K562 (cell line): ENCODE data around the gene ST14. TPM values are rescaled to one million over a fixed set of nuclear protein-coding genes. Genes with fewer than 3 reads are reported as not detected.

Experiments
- ATAC-seq: fragments of 200-7000 bp; cut with Tn5 transposase; 3 replicates; pipeline ENCODE4 v1.9.1; 2020; ENCODE audit warnings: moderate library complexity
- BruUV-seq: library from RNA; stranded (reverse); fragments of 400-500 nt; replicated peaks from 2 replicates; lab custom pipeline; 2021; lab: Mats Ljungman, UMichigan
- CTCF ChIA-PET: fragments of 300-600 bp; formaldehyde crosslinking; extraction: SDS; loops from one replicate; lab custom pipeline; 2021; ENCODE audit warnings: low intra/inter-chr PET ratio; lab: Yijun Ruan, JAX
- POLR2A ChIA-PET: fragments of 300-600, 350-650 bp; sonication (Branson Sonifier 250); formaldehyde crosslinking; extraction: SDS; loops from one replicate; lab custom pipeline; 2021; ENCODE audit warnings: antibody characterized with exemption, inconsistent platforms; lab: Yijun Ruan, JAX
- DNase-seq, 4 experiments: peaks; one replicate each; pipeline versions ENCODE4 v3.0.0 to v3.0.0-alpha.2; 2011 to 2018; ENCODE audit warnings: low spot score in 3 of 4, mixed read lengths in 3 of 4; ENCODE audit errors: extremely low read depth in 1 of 4
- FAIRE-seq: peaks from 2 replicates; lab custom pipeline; 2011; peaks lifted over from hg19 to GRCh38; lab: Jason Lieb, UNC
- H2AFZ ChIP-seq: 2 replicates; pipeline ENCODE4 v1.6.0; 2011; ENCODE audit warnings: low read depth, low read length, control low read depth, inconsistent platforms
- H3K27ac ChIP-seq: fragments of 200-600 bp; 3 replicates; pipeline ENCODE4 v1.8.0; 2011; ENCODE audit warnings: low read depth, mild to moderate bottlenecking, control low read depth, inconsistent platforms, low read length, moderate library complexity, mixed read lengths; ENCODE audit errors: extremely low read depth
- H3K27me3 ChIP-seq, 2 experiments: fragments of 300-600 bp in 1 of 2; 2 replicates in 1 of 2; 3 replicates in 1 of 2; pipeline versions ENCODE4 v1.6.0 to v1.8.0; 2011; ENCODE audit warnings: inconsistent platforms in 2 of 2, low read length in 2 of 2, mild to moderate bottlenecking in 1 of 2, mixed read lengths in 1 of 2, moderate library complexity in 1 of 2; ENCODE audit not compliant: control insufficient read depth in 2 of 2, insufficient read depth in 2 of 2
- H3K36me3 ChIP-seq: fragments of 300-600 bp; 3 replicates; pipeline ENCODE4 v1.8.0; 2011; ENCODE audit warnings: mild to moderate bottlenecking, low read length, inconsistent platforms; ENCODE audit not compliant: control insufficient read depth, insufficient read depth
- H3K4me1 ChIP-seq, 2 experiments: fragments of 200-600 bp in 1 of 2; replicated peaks in 1 of 2; 2 replicates in 1 of 2; 3 replicates in 1 of 2; pipeline versions ENCODE4 v1.5.1 to v1.8.0; 2011; ENCODE audit warnings: inconsistent platforms in 2 of 2, low read length in 2 of 2, mild to moderate bottlenecking in 1 of 2, mixed read lengths in 1 of 2, moderate library complexity in 1 of 2; ENCODE audit not compliant: control insufficient read depth in 2 of 2, insufficient read depth in 2 of 2
- H3K4me2 ChIP-seq: 2 replicates; pipeline ENCODE4 v1.6.1; 2011; ENCODE audit warnings: low read length, control low read depth, inconsistent platforms, mixed read lengths; ENCODE audit not compliant: insufficient read depth
- H3K4me3 ChIP-seq: fragments of 200-600 bp; sonication (generic), shearing (Covaris generic); 2 replicates; pipeline ENCODE4 v1.5.1; 2016; ENCODE audit warnings: control low read depth, inconsistent platforms
- H3K79me2 ChIP-seq: fragments of 200-600 bp; 3 replicates; pipeline ENCODE4 v1.8.0; 2011; ENCODE audit warnings: low read length, inconsistent platforms; ENCODE audit not compliant: control insufficient read depth, insufficient read depth
- H3K9ac ChIP-seq, 2 experiments: 2 replicates each; pipeline versions ENCODE4 v1.6.0 to v1.6.1; 2011; ENCODE audit warnings: low read depth in 2 of 2, low read length in 2 of 2, control low read depth in 1 of 2, inconsistent platforms in 1 of 2, mild to moderate bottlenecking in 1 of 2, mixed read lengths in 1 of 2; ENCODE audit not compliant: insufficient read depth in 1 of 2
- H3K9me1 ChIP-seq: one replicate; pipeline ENCODE4 v1.6.0; 2011; ENCODE audit warnings: inconsistent platforms, mild to moderate bottlenecking, low read length, moderate library complexity; ENCODE audit not compliant: control insufficient read depth, insufficient read depth
- H3K9me3 ChIP-seq: replicated peaks from 2 replicates; pipeline ENCODE4 v1.5.1; 2011; ENCODE audit warnings: low read depth, low read length, inconsistent platforms; ENCODE audit not compliant: control insufficient read depth, insufficient read depth
- H4K20me1 ChIP-seq: replicated peaks from 2 replicates; pipeline ENCODE4 v1.6.1; 2011; ENCODE audit warnings: low read length, inconsistent platforms, mixed read lengths; ENCODE audit not compliant: control insufficient read depth, insufficient read depth
- HCFC1 ChIP-seq: IDR thresholded peaks from 2 replicates; pipeline ENCODE4 v1.6.1; 2012; ENCODE audit warnings: low read depth, low read length, improper control_type of control experiment
- HDAC1 ChIP-seq, 2 experiments: fragments of 450-650 bp; IDR thresholded peaks; 2 replicates each; pipeline ENCODE4 v1.6.1; 2016 to 2017; ENCODE audit warnings: inconsistent platforms in 1 of 2, mild to moderate bottlenecking in 1 of 2, moderate library complexity in 1 of 2
- HEY1 ChIP-seq: fragments of 250-450 bp; sonication (Bioruptor Pico); IDR thresholded peaks from 2 replicates; pipeline ENCODE4 v1.5.0; 2020; ENCODE audit warnings: mild to moderate bottlenecking, moderate library complexity, borderline replicate concordance
- NFATC3 ChIP-seq: fragments of 450-650 bp; IDR thresholded peaks from 2 replicates; pipeline ENCODE4 v1.6.1; 2017; ENCODE audit warnings: mild to moderate bottlenecking
- NR1H2 ChIP-seq: sonication (generic); formaldehyde crosslinking; IDR thresholded peaks from 2 replicates; pipeline ENCODE4 v1.4.0; 2020; ENCODE audit warnings: mild to moderate bottlenecking, missing genetic modification reagents
- THRAP3 ChIP-seq: fragments of 450-650 bp; IDR thresholded peaks from 2 replicates; pipeline ENCODE4 v1.6.1; 2016; ENCODE audit warnings: mild to moderate bottlenecking, inconsistent platforms, borderline replicate concordance
- WHSC1 ChIP-seq: IDR thresholded peaks from one replicate; pipeline ENCODE4 v1.6.1; 2012; ENCODE audit warnings: low read length, control low read depth, inconsistent platforms
- ZC3H8 ChIP-seq: fragments of 450-650 bp; IDR thresholded peaks from 2 replicates; pipeline ENCODE4 v1.6.1; 2017
- ZNF436 ChIP-seq: fragments of 250-450, 450-650 bp; sonication (Bioruptor Pico); formaldehyde crosslinking; IDR thresholded peaks from 2 replicates; pipeline ENCODE4 v1.7.0; 2020; ENCODE audit warnings: mild to moderate bottlenecking
- ZNF707 ChIP-seq: fragments of 250-450 bp; sonication (Bioruptor Pico); conservative IDR thresholded peaks from 2 replicates; pipeline ENCODE4 v1.8.0; 2022; ENCODE audit warnings: inconsistent platforms, mild to moderate bottlenecking, moderate library complexity
- WGBS: fragments of 100-300 bp; shearing (Covaris generic); methylation state at CpG from one replicate; pipeline ENCODE4 v1.1.6; 2016; ENCODE audit warnings: low coverage, mixed read lengths; ENCODE audit not compliant: insufficient coverage; ENCODE audit errors: missing lambda C conversion rate; 5-methylcytosine and 5-hydroxymethylcytosine counted together
- in situ Hi-C: fragments of 300-500 bp; cut with MboI; formaldehyde crosslinking; loops from 4 replicates; pipeline ENCODE4 v1.15.0; 2018; ENCODE audit warnings: inconsistent platforms, mixed read lengths
- intact Hi-C: fragments of 100-400 bp; cut with micrococcal nuclease; formaldehyde crosslinking; loops from 2 replicates; pipeline ENCODE4 v1.14.2; 2022
- polyA plus RNA-seq, 8 experiments: library from polyadenylated mRNA; depleted of rRNA in 4 of 8; stranded (reverse) in 5 of 8; unstranded in 3 of 8; fragments of >200 nt; fragmentation: Nextera tagmentation in 2 of 8; fragmentation: Illumina TruSeq in 1 of 8; extraction: Ambion mirVana in 2 of 8; extraction: Trizol in 1 of 8; gene quantifications; 2 replicates each; pipeline versions ENCODE4 v1.2.1 to v1.2.3, GENCODE V29; 2011 to 2014; ENCODE audit warnings: inconsistent platforms in 1 of 8, missing spikeins in 1 of 8
- total RNA-seq, 7 experiments: library from RNA; depleted of rRNA in 6 of 7; stranded (reverse); fragments of >200 nt in 6 of 7; fragmentation: Illumina TruSeq in 2 of 7; extraction: Trizol in 2 of 7; gene quantifications; 2 replicates each; pipeline versions ENCODE4 v1.2.1 to v1.2.3, GENCODE V29; 2011 to 2021; ENCODE audit warnings: low replicate concordance in 1 of 7
- TF ChIP-seq, protein P1 (sequence below), 2 experiments: IDR thresholded peaks; 2 replicates each; pipeline ENCODE4 v1.6.1; 2012; ENCODE audit warnings: improper control_type of control experiment in 2 of 2, low read depth in 2 of 2, low read length in 2 of 2, borderline replicate concordance in 1 of 2
- TF ChIP-seq, protein P2 (sequence below), 2 experiments: fragments of 450-650 bp; formaldehyde crosslinking in 1 of 2; IDR thresholded peaks; 2 replicates each; pipeline versions ENCODE4 v1.4.0 to v1.6.1; 2014 to 2020; ENCODE audit warnings: mild to moderate bottlenecking in 2 of 2, borderline replicate concordance in 1 of 2, low read depth in 1 of 2

The ST14 gene
- total and polyA plus RNA-seq, 9 of the 15 experiments (the other 6 are each of a cell fraction or from before 2014, with no cell fraction given): 0.08 to 0.20 TPM; not detected in 7

DNA sequence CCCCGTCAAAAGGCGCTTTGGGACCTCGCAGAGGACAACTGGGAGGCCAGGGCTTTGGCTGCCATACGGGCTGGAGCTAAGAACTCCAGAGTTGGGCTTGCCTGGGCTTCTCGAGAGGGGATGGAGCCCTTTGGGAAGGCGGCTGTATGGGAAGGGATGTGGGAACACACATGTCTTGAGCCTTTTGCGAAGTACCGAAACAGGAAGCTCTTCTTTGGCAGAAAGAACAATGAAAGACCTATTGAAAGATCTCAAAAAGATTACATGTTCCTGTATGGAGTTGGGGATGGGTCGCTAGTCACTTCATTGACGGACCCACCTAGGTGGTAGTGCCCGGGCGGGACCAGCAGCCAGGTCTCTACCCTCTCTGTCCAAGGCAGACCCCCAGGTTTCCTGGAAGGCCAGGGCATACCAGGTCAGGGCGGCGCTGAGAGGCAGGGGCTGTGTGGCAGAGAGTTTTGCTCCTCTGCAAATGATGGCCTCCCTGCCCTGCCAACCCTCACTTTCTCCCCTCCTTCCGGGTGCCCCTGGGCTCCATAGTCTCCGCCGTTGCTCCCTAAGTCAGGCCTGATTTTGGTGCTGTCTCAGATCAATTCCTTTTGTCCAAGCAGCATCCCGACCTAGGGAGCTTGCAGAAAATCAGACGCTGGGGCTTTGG is 1.0 kb downstream of the ST14 start:
- Histone ChIP-seq H3K36me3 (no peaks in the 10 kb centered on the region), H3K4me1 (peaks cover 9 to 12% of the 10 kb centered on the region in 2 experiments; a peak in 2 of 5 replicates), H3K4me3 (no peak overlapping the region), H3K9ac (no peak overlapping the region), H3K27me3 (peaks cover 52 to 66% of the 10 kb centered on the region in 2 experiments), H3K27ac (no peak overlapping the region), H3K9me1 (no peaks in the 10 kb centered on the region), H3K9me3 (no peaks in the 10 kb centered on the region), H2AFZ (no peak overlapping the region), H3K4me2 (no peak overlapping the region), H4K20me1 (peaks cover 3% of the 10 kb centered on the region; the same call in 1 of the 2 replicates), H3K79me2 (no peaks in the 10 kb centered on the region)
- FAIRE-seq: no peak
- intact Hi-C loops (no loop called here), in situ Hi-C loops (no loop called here)
- CTCF ChIA-PET: no interaction called here
- DNase-seq: no peak
- POLR2A ChIA-PET: interaction anchor here (0.6 to 1.2 kb wide), 3 partner anchors 10 to 437 kb away, joined by 3 to 5 read pairs (median 3); no protein-coding TSS in a partner anchor
- 4% methylated on average over 18 of the region's 19 CpGs for WGBS
- no TSS peak for BruUV-seq
- no peak for ATAC-seq
- TF ChIP-seq THRAP3 (no peak), HDAC1 (IDR thresholded peaks at IDR 0.05) (no peak), ZNF707 (CRISPR knock-in tag) (no peak), NR1H2 (CRISPR knock-in tag) (no peak), NFATC3 (no peak), WHSC1 (no peak), ZC3H8 (no peak), ZNF436 (no peak), HCFC1 (no peak), HEY1 (CRISPR knock-in tag) (no peak)
- TF ChIP-seq, protein P1, sequence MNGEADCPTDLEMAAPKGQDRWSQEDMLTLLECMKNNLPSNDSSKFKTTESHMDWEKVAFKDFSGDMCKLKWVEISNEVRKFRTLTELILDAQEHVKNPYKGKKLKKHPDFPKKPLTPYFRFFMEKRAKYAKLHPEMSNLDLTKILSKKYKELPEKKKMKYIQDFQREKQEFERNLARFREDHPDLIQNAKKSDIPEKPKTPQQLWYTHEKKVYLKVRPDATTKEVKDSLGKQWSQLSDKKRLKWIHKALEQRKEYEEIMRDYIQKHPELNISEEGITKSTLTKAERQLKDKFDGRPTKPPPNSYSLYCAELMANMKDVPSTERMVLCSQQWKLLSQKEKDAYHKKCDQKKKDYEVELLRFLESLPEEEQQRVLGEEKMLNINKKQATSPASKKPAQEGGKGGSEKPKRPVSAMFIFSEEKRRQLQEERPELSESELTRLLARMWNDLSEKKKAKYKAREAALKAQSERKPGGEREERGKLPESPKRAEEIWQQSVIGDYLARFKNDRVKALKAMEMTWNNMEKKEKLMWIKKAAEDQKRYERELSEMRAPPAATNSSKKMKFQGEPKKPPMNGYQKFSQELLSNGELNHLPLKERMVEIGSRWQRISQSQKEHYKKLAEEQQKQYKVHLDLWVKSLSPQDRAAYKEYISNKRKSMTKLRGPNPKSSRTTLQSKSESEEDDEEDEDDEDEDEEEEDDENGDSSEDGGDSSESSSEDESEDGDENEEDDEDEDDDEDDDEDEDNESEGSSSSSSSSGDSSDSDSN (IDR thresholded peaks at IDR 0.05; ENCODE audit: borderline replicate concordance in 1 of 2, low read depth in 2 of 2, low read length in 2 of 2): no peak
- TF ChIP-seq, protein P2, sequence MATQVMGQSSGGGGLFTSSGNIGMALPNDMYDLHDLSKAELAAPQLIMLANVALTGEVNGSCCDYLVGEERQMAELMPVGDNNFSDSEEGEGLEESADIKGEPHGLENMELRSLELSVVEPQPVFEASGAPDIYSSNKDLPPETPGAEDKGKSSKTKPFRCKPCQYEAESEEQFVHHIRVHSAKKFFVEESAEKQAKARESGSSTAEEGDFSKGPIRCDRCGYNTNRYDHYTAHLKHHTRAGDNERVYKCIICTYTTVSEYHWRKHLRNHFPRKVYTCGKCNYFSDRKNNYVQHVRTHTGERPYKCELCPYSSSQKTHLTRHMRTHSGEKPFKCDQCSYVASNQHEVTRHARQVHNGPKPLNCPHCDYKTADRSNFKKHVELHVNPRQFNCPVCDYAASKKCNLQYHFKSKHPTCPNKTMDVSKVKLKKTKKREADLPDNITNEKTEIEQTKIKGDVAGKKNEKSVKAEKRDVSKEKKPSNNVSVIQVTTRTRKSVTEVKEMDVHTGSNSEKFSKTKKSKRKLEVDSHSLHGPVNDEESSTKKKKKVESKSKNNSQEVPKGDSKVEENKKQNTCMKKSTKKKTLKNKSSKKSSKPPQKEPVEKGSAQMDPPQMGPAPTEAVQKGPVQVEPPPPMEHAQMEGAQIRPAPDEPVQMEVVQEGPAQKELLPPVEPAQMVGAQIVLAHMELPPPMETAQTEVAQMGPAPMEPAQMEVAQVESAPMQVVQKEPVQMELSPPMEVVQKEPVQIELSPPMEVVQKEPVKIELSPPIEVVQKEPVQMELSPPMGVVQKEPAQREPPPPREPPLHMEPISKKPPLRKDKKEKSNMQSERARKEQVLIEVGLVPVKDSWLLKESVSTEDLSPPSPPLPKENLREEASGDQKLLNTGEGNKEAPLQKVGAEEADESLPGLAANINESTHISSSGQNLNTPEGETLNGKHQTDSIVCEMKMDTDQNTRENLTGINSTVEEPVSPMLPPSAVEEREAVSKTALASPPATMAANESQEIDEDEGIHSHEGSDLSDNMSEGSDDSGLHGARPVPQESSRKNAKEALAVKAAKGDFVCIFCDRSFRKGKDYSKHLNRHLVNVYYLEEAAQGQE (IDR thresholded peaks at IDR 0.05; ENCODE audit: borderline replicate concordance): no peak
- TF ChIP-seq, protein P2 (CRISPR knock-in tag; IDR thresholded peaks at IDR 0.05; ENCODE audit: low read depth): no peak
